Hippocampal formation (tissue), 2 donors: ENCODE data around the gene FCGR3B.
"Not testable (repeated sequence)": the region's sequence is repeated elsewhere in the genome, so short reads cannot be mapped to it uniquely, and the experiment has no call there.

ENCODE experiments used
- DNase-seq, 2 donors: peaks; one replicate each; lab custom pipeline; 2025; lab: John Stamatoyannopoulos, UW

The FCGR3B gene

DNA sequence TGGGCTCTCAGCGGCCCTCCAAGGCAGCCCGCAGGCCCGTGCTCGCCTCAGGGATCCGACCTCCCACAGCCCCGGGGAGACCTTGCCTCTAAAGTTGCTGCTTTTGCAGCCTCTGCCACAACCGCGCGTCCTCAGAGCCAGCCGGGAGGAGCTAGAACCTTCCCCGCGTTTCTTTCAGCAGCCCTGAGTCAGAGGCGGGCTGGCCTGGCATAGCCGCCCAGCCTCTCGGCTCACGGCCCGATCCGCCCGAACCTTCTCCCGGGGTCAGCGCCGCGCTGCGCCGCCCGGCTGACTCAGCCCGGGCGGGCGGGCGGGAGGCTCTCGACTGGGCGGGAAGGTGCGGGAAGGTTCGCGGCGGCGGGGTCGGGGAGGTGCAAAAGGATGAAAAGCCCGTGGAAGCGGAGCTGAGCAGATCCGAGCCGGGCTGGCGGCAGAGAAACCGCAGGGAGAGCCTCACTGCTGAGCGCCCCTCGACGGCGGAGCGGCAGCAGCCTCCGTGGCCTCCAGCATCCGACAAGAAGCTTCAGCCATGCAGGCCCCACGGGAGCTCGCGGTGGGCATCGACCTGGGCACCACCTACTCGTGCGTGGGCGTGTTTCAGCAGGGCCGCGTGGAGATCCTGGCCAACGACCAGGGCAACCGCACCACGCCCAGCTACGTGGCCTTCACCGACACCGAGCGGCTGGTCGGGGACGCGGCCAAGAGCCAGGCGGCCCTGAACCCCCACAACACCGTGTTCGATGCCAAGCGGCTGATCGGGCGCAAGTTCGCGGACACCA lies 25.0 kb downstream of the FCGR3B start:
- DNase-seq, result not testable (repeated sequence)

DNA sequence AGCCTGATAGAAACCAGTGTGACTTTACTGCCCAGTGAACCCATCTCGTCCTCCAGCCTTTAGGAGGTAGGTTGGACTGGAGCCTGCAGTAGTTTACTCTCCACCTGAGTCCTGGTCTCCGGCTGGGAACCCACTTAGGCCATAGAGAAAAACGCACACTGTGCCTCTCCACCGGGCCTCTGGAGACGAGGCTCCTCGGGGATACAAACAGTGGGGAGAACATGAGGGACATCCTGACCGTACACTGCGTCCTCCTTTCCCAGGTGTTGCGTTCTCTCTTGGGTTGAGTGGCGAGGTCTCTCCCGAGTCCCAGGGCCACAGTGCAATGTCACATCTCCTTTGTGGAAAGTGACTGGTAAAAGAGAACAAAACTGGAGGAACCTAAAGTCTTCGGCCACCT lies 26.0 kb downstream of the FCGR3B start:
- DNase-seq, result not testable (repeated sequence)

DNA sequence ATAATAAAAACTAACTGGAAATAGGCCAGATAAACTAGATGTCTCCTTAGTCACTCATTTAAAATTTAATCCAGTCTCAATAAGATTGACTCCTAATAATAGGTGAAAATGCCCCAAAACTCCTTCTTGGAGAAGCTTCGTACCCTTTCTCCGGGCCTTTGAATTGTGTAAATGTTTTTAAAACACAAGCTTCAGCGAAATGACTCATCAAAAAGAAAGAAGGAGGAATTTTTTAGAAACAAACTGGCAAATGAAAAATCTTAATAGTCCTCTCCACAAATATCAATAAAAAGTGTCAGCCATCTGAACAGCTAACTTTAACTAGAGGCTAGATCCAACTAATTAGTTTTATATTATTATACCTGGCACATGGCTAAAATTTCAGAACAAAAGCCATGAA lies 33.9 kb downstream of the FCGR3B start:
- not testable (repeated sequence) for DNase-seq

DNA sequence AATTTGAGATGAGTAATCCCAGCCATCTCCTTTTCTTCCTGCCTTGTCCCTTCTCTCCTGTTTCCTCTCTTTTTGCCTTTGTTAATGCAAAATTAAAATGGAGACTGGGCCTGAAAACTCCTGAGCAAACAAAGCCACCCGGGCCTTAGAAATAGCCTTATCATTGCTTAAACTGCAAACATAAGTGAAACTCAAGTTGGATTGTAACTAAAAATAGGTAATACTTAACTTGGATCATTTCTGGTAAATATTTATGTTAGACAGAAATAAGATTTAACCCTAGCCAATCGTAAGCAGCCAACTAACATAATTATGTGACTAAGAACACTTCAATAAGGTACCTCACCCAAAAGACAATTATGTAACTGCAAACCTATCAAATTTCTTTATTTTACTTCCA lies 35.4 kb downstream of the FCGR3B start:
- not testable (repeated sequence) for DNase-seq

DNA sequence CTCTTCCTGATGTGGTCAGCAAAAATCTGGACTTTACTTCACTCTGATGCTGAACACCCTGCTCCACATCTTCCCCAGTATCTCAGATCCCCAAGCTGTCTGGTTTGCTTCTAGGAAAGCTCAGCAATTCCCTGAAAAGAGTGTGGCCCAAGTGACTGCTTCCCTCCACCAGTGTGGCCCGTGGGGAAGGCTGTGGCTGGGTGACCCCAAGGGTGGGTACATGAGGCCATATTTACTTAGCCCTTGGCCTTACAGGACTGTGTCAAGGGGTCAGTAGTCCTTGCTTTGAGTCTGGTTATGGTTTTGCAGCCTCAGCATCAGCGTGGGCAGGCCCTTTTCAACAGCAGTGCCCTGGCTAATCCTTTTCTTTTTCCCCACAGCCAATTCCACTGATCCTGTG lies 35.8 kb downstream of the FCGR3B start:
- DNase-seq, result not testable (repeated sequence)

- DNase-seq, result peak; percentile 1 to 37
Observed at GRCh38 chr1:161594269-161594984, 36.5 kb downstream of the FCGR3B start.

DNA sequence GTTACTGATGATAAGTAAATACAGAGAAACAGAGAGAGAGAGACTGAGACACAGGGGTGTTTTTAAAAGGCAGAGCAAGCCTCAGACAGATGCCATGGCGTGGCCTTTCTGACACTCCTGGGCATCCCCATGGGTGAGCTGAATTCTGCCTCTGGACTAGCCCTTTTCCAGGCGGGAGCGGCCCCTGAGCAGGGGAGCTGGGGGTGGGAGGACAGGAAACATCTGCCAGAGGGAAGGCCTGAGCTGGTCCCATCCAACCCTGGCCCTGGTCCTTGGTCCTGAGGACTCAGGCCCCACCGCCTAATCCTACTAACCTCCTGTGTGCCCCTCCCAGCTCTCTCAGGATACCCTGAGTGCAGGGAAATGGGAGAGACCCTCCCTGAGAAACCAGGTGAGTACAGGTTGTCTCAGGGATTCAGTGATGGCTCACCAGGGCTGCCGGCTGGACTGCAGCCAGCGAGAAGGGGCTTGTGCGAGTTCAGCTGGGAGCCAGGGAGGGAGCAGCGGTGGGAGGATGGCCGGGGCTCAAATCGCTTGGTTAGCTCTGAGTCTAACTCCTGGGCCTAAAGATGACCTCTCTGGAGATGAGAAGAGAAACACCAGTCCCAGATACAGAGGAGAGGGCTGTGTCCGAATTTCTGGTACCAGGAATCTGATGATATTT lies 37.8 kb downstream of the FCGR3B start:
- not testable (repeated sequence) for DNase-seq

- DNase-seq, result not testable (repeated sequence)
Observed at GRCh38 chr1:161592586-161592985, 38.4 kb downstream of the FCGR3B start.

DNA sequence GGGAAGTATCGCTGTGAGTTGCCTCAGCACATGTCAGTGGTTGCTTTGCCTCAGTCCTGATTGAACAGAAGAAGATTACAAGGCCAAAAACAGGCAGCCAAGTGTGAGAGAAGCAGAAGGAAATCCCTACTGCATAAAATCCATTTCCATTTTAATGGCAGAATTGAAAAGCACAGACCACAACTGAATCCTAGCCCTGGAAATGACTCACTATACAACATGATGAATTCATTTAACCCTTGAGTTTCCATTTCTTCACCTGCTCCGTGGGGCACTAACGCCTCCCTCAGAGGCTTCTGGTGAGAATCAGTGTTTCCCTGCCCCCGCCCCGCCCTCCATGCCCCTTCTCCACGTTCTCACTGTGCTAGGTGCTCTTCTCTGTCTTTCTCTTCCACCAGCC lies 41.1 kb downstream of the FCGR3B start:
- not testable (repeated sequence) for DNase-seq

GRCh38 chr1:161589365-161589764 lies 41.6 kb downstream of the FCGR3B start:
- not testable (repeated sequence) for DNase-seq

GRCh38 chr1:161588596-161588995 lies 42.4 kb downstream of the FCGR3B start:
- DNase-seq, result not testable (repeated sequence)

DNA sequence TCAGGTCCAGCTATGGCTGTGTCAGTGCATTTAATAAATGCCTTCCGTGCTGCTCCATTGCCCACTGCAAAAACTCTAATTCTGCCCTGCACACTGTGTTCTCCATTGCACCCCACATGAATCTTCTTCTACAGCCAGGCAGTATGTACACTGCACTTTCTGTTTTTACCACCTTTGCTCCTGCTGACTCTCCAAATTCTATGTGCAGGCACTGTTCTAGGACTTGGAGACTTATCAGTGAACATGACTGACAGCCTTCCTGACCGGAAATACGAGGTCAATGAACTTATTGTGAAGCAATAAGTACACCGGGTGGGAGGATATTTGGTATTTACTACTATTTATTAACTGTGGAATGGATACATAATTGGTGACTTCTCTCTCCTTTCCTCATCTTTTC lies 48.1 kb downstream of the FCGR3B start:
- not testable (repeated sequence) for DNase-seq

GRCh38 chr1:161580879-161581537 lies 50.0 kb downstream of the FCGR3B start:
- DNase-seq, result not testable (repeated sequence)

DNA sequence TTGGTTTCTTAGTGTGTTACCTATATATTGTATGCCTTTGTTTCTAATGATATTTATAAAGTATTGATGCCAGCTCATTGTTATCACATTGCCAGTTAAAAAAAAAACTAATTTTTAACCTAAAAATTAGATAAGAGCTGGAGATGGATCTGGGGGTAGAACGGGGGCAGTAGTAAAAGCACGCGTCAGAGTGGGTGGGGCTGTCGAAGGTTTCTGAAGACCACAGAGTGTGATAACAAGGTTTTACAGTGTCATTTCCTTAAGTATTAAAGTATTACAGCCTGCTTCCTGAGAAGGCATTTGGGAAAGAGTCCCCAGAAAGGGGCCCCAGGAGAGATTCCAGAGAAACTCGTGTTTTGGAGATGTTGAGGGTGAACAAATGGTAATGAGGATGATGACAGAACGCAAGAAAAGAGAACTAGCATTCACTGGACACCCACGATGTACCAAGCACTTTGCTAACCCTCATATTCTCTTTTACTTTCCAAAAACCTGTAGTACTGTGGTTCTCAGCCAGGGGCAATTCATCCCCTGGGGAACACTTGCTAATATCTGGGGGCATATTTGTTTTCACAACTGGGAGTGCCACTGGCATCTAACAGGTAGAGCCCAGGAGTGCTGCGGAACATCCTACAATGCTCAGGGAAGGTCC lies 51.0 kb downstream of the FCGR3B start:
- not testable (repeated sequence) for DNase-seq

DNA sequence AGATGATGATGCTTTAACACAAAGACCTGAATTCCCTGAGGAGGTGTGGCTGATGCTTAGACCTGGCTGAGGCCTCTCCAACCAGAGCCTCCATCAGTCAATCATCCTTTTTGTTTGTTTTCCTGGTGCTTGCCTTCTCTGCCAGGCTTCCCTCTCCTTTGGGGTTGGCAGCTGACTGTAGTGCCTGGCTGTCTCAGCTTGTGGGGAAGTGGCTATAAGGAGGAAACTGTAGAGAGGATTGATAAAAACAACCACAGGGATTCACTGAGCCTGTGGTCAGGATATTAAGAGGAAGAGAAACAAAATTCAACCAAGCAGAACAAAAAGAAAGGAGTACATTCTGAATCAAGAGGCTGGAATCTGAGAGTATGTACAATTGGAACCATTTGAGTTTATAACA lies 54.3 kb downstream of the FCGR3B start:
- DNase-seq, result not testable (repeated sequence)
